OCI-LY7 (cell line): ENCODE measurements around the gene EFCAB13.

ENCODE experiments used
- EZH2phosphoT487 ChIP-seq: fragments of 200-600 bp; sonication (generic); IDR thresholded peaks from 2 replicates; pipeline ENCODE4 v1.6.1; 2018; ENCODE audit warnings: low read depth, borderline replicate concordance, mild to moderate bottlenecking, mixed run types, antibody characterized with exemption, low read length, moderate library complexity, mixed read lengths
- TF ChIP-seq, protein P1 (sequence below): fragments of 200-600 bp; sonication (generic); conservative IDR thresholded peaks from 2 replicates; pipeline ENCODE4 v1.5.1; 2014; ENCODE audit warnings: mild to moderate bottlenecking, antibody characterized with exemption, low read length, moderate library complexity, mixed read lengths

DNA sequence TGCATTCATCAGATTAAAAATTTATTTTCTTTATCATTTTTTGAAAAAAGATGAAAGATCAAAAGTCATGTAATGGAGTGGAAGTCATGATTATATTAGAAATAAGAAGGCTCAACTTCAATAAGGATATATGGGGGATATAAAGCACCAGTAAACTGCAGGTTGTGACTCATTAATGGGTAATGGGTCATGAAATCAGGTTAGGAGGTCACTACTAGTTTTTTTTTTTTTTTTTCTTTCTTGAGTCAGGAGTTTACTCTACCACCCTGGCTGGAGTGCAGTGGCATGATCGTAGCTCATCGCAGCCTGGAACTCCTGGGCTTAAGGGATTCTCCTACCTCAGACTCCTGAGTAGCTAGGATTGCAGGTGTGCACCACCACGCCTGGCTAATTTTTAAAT lies 14.3 kb downstream of the EFCAB13 start:
- TF ChIP-seq, protein P1, sequence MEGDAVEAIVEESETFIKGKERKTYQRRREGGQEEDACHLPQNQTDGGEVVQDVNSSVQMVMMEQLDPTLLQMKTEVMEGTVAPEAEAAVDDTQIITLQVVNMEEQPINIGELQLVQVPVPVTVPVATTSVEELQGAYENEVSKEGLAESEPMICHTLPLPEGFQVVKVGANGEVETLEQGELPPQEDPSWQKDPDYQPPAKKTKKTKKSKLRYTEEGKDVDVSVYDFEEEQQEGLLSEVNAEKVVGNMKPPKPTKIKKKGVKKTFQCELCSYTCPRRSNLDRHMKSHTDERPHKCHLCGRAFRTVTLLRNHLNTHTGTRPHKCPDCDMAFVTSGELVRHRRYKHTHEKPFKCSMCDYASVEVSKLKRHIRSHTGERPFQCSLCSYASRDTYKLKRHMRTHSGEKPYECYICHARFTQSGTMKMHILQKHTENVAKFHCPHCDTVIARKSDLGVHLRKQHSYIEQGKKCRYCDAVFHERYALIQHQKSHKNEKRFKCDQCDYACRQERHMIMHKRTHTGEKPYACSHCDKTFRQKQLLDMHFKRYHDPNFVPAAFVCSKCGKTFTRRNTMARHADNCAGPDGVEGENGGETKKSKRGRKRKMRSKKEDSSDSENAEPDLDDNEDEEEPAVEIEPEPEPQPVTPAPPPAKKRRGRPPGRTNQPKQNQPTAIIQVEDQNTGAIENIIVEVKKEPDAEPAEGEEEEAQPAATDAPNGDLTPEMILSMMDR: no peak
- TF ChIP-seq EZH2phosphoT487: no peak
